HFFc6 (cell line): ENCODE measurements around the gene ERBB3. TPM values are rescaled to one million over a fixed set of nuclear protein-coding genes. Genes with fewer than 3 reads are reported as not detected.

Source experiments
- DNase-seq: peaks from one replicate; pipeline ENCODE4 v3.0.0-alpha.2; 2018
- H3K27ac Mint-ChIP-seq: 2 replicates; pipeline ENCODE4 v1.8.0; 2020; ENCODE audit warnings: mild to moderate bottlenecking, mixed read lengths
- H3K27me3 Mint-ChIP-seq: 2 replicates; pipeline ENCODE4 v1.8.0; 2021; ENCODE audit warnings: mild to moderate bottlenecking, moderate library complexity, mixed read lengths; ENCODE audit not compliant: insufficient read depth
- H3K36me3 Mint-ChIP-seq: 2 replicates; pipeline ENCODE4 v1.8.0; 2021; ENCODE audit warnings: low read depth, mixed read lengths
- H3K4me1 Mint-ChIP-seq: 2 replicates; pipeline ENCODE4 v1.8.0; 2020; ENCODE audit warnings: low read depth, mixed read lengths
- H3K4me3 Mint-ChIP-seq: 2 replicates; pipeline ENCODE4 v1.8.0; 2020; ENCODE audit warnings: mild to moderate bottlenecking, moderate library complexity, mixed read lengths
- H3K9me3 Mint-ChIP-seq: 2 replicates; pipeline ENCODE4 v1.8.0; 2020; ENCODE audit warnings: mild to moderate bottlenecking, mixed read lengths
- CTCF ChIP-seq: fragments of 200-600 bp; sonication (generic); IDR thresholded peaks from 2 replicates; pipeline ENCODE4 v1.5.0; 2021; ENCODE audit warnings: antibody characterized with exemption, mild to moderate bottlenecking
- total RNA-seq, 6 experiments: library from RNA; stranded (reverse); fragmentation: NEBNext Ultra II Directional; extraction: Animal tissue kit (Norgen Biotek cat#: 25700); gene quantifications; 2 replicates in 1 of 6; 3 replicates in 5 of 6; pipeline ENCODE4 v1.2.3, GENCODE V29; 2021

The ERBB3 gene
- total RNA-seq, 6 experiments from 2014 or later, result 1.0 to 2.5 (median 1.8) TPM

GRCh38 chr12:56105609-56105902 lies 25.6 kb downstream of the ERBB3 start:
- no peak for TF ChIP-seq CTCF
- no peak for DNase-seq
- H3K4me3 Mint-ChIP-seq, result peak overlapping the region; percentile 97
- H3K9me3 Mint-ChIP-seq, result no peaks in the 10 kb centered on the region
- peak overlapping the region; percentile 94 for H3K27ac Mint-ChIP-seq
- H3K27me3 Mint-ChIP-seq, result peaks cover 2% of the 10 kb centered on the region
- H3K4me1 Mint-ChIP-seq, result peaks cover 34% of the 10 kb centered on the region
- peaks cover 35% of the 10 kb centered on the region for H3K36me3 Mint-ChIP-seq

DNA sequence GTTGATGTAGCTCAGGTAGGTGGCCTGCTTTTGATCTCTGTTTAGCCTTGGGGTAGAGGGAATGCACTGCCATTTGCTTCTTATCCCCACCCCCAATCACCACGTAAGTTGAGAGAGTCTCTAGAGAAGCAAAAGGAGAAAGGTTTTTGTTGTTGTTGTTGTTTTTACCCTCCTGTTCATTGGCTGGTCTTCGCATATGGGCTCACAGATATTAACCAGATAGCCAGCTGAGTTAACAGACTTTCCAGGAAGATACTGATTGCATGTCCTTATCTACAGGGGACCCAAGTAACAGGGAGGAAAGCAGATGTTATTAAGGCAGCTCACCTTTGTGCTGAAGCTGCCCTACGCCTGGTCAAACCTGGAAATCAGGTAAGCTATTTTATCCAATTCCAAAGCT lies 27.3 kb downstream of the ERBB3 start:
- DNase-seq, result no peak
- H3K27me3 Mint-ChIP-seq, result peaks cover 2% of the 10 kb centered on the region
- H3K4me3 Mint-ChIP-seq, result no peak overlapping the region
- peaks cover 34% of the 10 kb centered on the region for H3K4me1 Mint-ChIP-seq
- TF ChIP-seq CTCF, result no peak
- peaks cover 41% of the 10 kb centered on the region for H3K36me3 Mint-ChIP-seq
- no peaks in the 10 kb centered on the region for H3K9me3 Mint-ChIP-seq
- H3K27ac Mint-ChIP-seq, result peak overlapping the region; percentile 34; the same call in 1 of the 2 replicates

GRCh38 chr12:56110571-56110970 lies 30.6 kb downstream of the ERBB3 start:
- H3K27ac Mint-ChIP-seq, result no peak overlapping the region
- H3K4me1 Mint-ChIP-seq, result peaks cover 25% of the 10 kb centered on the region
- peaks cover 45% of the 10 kb centered on the region for H3K36me3 Mint-ChIP-seq
- H3K9me3 Mint-ChIP-seq, result no peaks in the 10 kb centered on the region
- no peak overlapping the region for H3K4me3 Mint-ChIP-seq
- TF ChIP-seq CTCF, result no peak
- no peaks in the 10 kb centered on the region for H3K27me3 Mint-ChIP-seq
- DNase-seq, result no peak

DNA sequence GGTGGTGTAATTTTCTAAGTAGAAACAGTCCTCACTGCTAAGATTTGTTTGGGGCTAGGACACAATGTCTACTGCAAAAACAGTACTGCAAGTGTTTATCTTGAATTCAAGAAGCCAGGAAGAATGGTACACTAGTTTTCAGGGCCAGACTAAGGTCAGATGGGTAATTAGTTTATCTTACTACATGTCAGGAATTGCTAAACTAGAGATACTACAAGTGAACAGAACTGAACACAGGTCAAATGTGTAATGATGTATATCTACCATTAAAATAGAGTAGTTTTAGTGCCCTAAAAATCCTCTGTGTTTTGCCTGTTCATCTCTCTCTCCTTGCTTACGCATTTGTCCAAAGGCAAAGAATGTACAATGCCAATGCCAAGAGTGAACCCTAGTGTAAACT lies 34.1 kb downstream of the ERBB3 start:
- no peak overlapping the region for H3K4me3 Mint-ChIP-seq
- peaks cover 17% of the 10 kb centered on the region for H3K27me3 Mint-ChIP-seq
- H3K9me3 Mint-ChIP-seq, result peaks cover 7% of the 10 kb centered on the region; the same call in 1 of the 2 replicates
- DNase-seq, result no peak
- H3K27ac Mint-ChIP-seq, result peak overlapping the region; percentile 42
- TF ChIP-seq CTCF, result no peak
- peaks cover 42% of the 10 kb centered on the region for H3K36me3 Mint-ChIP-seq
- peaks cover 22% of the 10 kb centered on the region for H3K4me1 Mint-ChIP-seq

- H3K9me3 Mint-ChIP-seq, result peaks cover 7% of the 10 kb centered on the region; the same call in 1 of the 2 replicates
- peaks cover 19% of the 10 kb centered on the region for H3K27me3 Mint-ChIP-seq
- peaks cover 38% of the 10 kb centered on the region for H3K36me3 Mint-ChIP-seq
- peaks cover 34% of the 10 kb centered on the region for H3K4me1 Mint-ChIP-seq
- H3K27ac Mint-ChIP-seq, result peak overlapping the region; percentile 98
- no peak for DNase-seq
- H3K4me3 Mint-ChIP-seq, result peak overlapping the region; percentile 95
- TF ChIP-seq CTCF, result no peak
These were observed 35.4 kb downstream of the ERBB3 start for GRCh38 chr12:56115329-56115728.
